Stimulated activated CD8-positive, alpha-beta memory T cell treated with anti-CD3 and anti-CD28 coated beads, Interleukin-2, amount 100 ng/mL, for 48 hours (primary cell): ENCODE data around the gene TJP1.
"Not testable (repeated sequence)": the region's sequence is repeated elsewhere in the genome, so short reads cannot be mapped to it uniquely, and the experiment has no call there.

ENCODE experiments used
- DNase-seq, 2 donors: peaks; one replicate each; pipeline ENCODE4 v3.0.0-alpha.2; 2020; ENCODE audit warnings: low read depth in 2 of 2

TJP1 gene

GRCh38 chr15:29838352-29839010 lies 16.2 kb upstream of the TJP1 start:
- no peak for DNase-seq

- DNase-seq, result no peak
Observed at GRCh38 chr15:29835301-29835700, 13.0 kb upstream of the TJP1 start.

GRCh38 chr15:29832709-29833108 lies 10.4 kb upstream of the TJP1 start:
- no peak for DNase-seq

GRCh38 chr15:29826908-29827820 lies 4.9 kb upstream of the TJP1 start:
- no peak for DNase-seq

GRCh38 chr15:29825227-29825626 lies 3.0 kb upstream of the TJP1 start:
- DNase-seq, result no peak

GRCh38 chr15:29822684-29823459 lies 604 bp upstream of the TJP1 start:
- DNase-seq, result no peak

- DNase-seq, result peak; percentile 13 to 28
Observed at GRCh38 chr15:29821416-29822099, 710 bp downstream of the TJP1 start.

GRCh38 chr15:29820394-29821154 lies 1.7 kb downstream of the TJP1 start:
- no peak for DNase-seq

GRCh38 chr15:29819979-29820378 lies 2.3 kb downstream of the TJP1 start:
- DNase-seq, result no peak

- DNase-seq, result no peak
Observed at GRCh38 chr15:29818141-29818540, 4.1 kb downstream of the TJP1 start.

GRCh38 chr15:29817455-29817854 lies 4.8 kb downstream of the TJP1 start:
- DNase-seq, result not testable (repeated sequence)

GRCh38 chr15:29815000-29815710 lies 7.1 kb downstream of the TJP1 start:
- no peak for DNase-seq

- DNase-seq, result no peak
Observed at GRCh38 chr15:29813009-29813408, 9.3 kb downstream of the TJP1 start.

GRCh38 chr15:29812384-29812694 lies 9.9 kb downstream of the TJP1 start:
- DNase-seq, result no peak

- DNase-seq, result no peak
Observed at GRCh38 chr15:29811691-29812383, 10.4 kb downstream of the TJP1 start.

GRCh38 chr15:29805708-29806104 lies 16.6 kb downstream of the TJP1 start:
- no peak for DNase-seq

GRCh38 chr15:29805043-29805707 lies 17.1 kb downstream of the TJP1 start:
- DNase-seq, result no peak

- no peak for DNase-seq
Observed at GRCh38 chr15:29802411-29802810, 19.9 kb downstream of the TJP1 start.
